HG03159 (cell line): Measurements from ENCODE around the gene CAMKK2.
"Not testable (repeated sequence)": the region's sequence is repeated elsewhere in the genome, so short reads cannot be mapped to it uniquely, and the experiment has no call there.

Experiments used
- ATAC-seq: cut with Tn5 transposase; IDR thresholded peaks from one replicate; pipeline ENCODE4 v1.9.1; 2021; ENCODE audit warnings: mild to moderate bottlenecking, moderate library complexity; ENCODE audit not compliant: unreplicated experiment

Gene CAMKK2

DNA sequence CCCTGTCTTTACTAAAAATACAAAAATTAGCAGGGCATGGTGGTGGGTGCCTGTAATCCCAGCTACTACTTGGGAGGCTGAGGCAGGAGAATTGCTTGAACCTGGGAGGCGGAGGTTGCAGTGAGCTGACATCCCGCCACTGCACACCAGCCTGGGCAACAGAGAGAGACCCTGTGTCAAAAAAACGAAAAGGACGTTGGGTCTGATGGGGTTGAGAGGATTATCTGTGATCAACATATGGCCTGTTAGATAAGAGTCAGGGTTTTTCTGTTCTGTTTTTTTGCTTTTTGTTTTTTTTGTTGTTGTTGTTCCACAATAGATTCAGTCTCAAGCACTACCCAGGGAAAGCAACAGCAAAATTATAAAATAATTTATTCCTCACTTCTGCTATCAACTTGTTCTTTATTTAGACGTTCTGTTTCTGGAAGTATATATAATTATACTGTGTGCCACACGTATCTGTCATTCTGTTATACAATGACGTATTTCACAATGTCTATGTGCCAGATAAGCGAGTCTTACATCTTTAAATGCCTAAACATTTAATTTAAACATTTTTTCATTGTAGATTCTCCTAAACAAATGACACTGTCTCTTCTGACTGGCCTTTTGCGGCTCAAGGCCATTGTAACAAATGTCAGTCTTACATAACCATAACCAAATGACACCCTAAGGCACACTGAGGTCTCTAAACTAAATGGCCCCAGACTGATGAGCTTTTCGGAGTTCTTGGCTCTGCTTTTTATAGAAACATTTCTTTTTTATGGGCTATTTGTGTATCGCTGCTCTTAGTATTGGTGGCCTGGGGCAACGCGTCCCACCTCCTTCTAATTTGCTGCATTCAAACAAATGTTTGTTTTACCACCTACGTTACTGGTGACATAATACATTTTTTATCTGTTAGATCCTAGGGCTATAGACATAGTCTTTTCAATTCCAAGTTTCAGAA lies 93.8 kb downstream of the CAMKK2 start:
- no peak for ATAC-seq

- not testable (repeated sequence) for ATAC-seq
Measured at GRCh38 chr12:121201140-121201539, 95.4 kb downstream of the CAMKK2 start.

GRCh38 chr12:121198949-121199348 lies 97.6 kb downstream of the CAMKK2 start:
- ATAC-seq, result no peak

DNA sequence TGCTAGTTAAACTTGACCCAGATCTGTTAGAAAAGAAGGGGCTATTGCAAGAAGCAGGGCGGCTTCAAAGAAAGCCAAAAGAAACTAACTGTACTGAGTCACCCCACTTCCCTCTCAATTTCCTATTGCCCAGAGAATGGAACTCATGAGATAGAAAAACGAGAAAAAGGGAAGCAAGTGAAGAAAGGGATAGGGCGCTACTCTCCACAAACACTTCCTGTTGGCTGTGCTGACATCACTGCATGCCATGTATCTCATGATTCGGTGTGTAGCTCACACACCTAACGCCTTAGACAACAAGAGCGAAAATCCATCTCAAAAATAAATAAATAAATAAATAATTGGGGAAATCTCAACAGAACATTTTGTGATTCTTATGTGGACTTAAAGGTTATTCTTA lies 99.6 kb downstream of the CAMKK2 start:
- ATAC-seq, result no peak

- ATAC-seq, result no peak
Measured at GRCh38 chr12:121191151-121191550, 105.4 kb downstream of the CAMKK2 start.

DNA sequence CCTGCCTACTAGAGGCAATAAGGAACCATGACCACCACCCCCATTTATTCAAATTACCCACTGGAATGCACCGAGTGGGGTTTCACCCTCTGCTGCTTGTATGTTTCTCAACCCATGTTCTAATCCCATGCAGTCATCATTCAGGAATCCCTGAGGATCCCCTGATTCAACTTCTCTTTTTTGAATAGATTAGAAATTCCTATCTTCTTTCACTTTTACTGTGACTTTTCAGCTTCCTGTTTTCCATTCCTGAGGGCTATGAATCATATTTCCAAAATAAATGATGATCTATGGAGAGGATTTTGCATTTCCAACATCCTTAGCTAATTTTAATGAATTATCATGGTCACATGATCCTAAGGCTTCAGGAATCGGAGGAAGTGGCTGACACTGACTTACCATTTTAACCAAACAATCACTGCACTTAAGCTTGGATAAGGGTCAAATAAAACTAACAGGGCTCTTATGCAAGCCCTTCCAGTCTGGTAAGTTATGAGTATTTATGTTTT lies 105.9 kb downstream of the CAMKK2 start:
- no peak for ATAC-seq

DNA sequence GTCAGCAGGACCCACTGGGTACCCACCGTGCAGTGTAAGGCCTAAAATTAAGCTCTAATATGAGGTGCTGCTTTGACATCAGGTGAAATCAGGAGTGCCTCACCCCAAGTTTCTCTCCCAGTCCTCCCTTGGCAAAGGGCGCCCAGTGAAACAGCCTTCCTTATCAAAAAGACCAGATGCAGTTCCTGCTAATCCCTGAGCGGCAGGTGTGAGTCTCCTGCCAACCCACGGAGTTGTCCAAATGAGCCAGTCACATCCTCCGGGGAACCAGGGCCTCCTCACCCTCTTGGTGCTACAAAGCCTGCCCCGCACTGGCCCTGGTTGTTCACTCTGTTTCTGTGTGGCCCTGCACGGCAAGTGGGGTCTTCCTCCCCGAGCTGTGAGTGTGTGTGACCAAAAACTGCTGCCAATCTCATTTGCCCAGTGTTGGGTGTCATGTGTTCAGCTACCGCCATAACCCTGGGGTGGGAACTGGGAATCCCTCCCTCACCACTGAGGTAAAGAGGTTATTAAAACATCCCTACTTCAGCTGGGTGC lies 106.8 kb downstream of the CAMKK2 start:
- ATAC-seq, result no peak

- ATAC-seq, result no peak
Measured at GRCh38 chr12:121189131-121189530, 107.4 kb downstream of the CAMKK2 start.

DNA sequence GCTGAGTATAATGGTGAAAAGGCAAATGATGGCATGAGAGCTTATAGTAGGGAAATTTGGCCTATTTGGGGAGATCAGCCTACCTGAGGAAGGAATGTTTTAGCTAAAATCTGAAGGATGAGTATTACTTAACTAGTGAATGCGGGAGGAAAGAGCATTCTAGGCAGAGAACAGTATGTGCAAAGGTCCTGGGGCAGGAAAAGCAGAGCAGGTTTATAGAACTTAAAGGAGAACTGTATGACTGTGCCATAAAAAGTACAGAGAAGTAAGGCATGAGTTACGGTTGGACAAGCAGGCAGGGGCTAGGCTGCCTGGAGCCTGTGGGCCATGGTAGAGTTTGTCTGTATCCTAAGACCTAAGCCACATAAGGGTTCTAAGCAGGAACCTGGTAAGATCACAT lies 108.3 kb downstream of the CAMKK2 start:
- ATAC-seq, result no peak
